ENCODE data around the gene GALNT16. TPM values are rescaled to one million over a fixed set of nuclear protein-coding genes. Genes with fewer than 3 reads are reported as not detected.

The GALNT16 gene
- total and polyA plus RNA-seq, 2 of the 8 experiments (the other 6 are each of a cell fraction or from before 2014, with no cell fraction given), result 5.4 to 6.3 TPM

- H3K14ac ChIP-seq (ENCODE audit: insufficient read length), result no peak overlapping the region
- no peak overlapping the region for H4K91ac ChIP-seq (replicated peaks; ENCODE audit: insufficient read length, low read length)
- no peak overlapping the region for H3K4ac ChIP-seq (replicated peaks; ENCODE audit: insufficient read length, low read depth, low read length)
- no peak overlapping the region for H2BK12ac ChIP-seq (ENCODE audit: low read depth, low read length)
- H3K56ac ChIP-seq (replicated peaks; ENCODE audit: insufficient read length, low read depth, low read length), result no peak overlapping the region
- H3K9ac ChIP-seq (replicated peaks in 1 of 4; ENCODE audit: extremely low read depth in 1 of 4, low read depth in 3 of 4, low read length in 3 of 4), result no peak overlapping the region
- TF ChIP-seq SAP30 (IDR thresholded peaks at IDR 0.05; ENCODE audit: insufficient read depth, insufficient replicate concordance, low read length) (no peak), KDM4A (IDR thresholded peaks at IDR 0.05; ENCODE audit: low read depth, low read length, severe bottlenecking) (no peak), CHD2 (IDR thresholded peaks at IDR 0.05; ENCODE audit: low read length) (no peak), BCL11A (IDR thresholded peaks at IDR 0.05; ENCODE audit: low read depth in 2 of 2, low read length in 2 of 2) (no peak)
- H3K36me3 ChIP-seq (ENCODE audit: control insufficient read depth in 2 of 4, insufficient read depth in 4 of 4, low read length in 3 of 4), result no peaks in the 10 kb centered on the region
- H3K27me3 ChIP-seq (replicated peaks in 1 of 4; ENCODE audit: control insufficient read depth in 3 of 4, extremely low read depth in 1 of 4, insufficient read depth in 3 of 4, low read length in 3 of 4), result no peaks in the 10 kb centered on the region
- H2BK5ac ChIP-seq (ENCODE audit: low read depth, low read length), result no peak overlapping the region
- no peak overlapping the region for H2BK20ac ChIP-seq (ENCODE audit: low read length)
- no peak overlapping the region for H3K18ac ChIP-seq (ENCODE audit: extremely low read depth, low read length)
- H2AFZ ChIP-seq (ENCODE audit: low read length), result no peak overlapping the region
- no peak for FAIRE-seq
- H3K23me2 ChIP-seq (ENCODE audit: low read depth, low read length), result no peaks in the 10 kb centered on the region
- no peak overlapping the region for H4K8ac ChIP-seq (ENCODE audit: extremely low read depth, insufficient read depth, low read length)
- H3K79me1 ChIP-seq (ENCODE audit: low read depth, low read length), result no peaks in the 10 kb centered on the region
- H3K23ac ChIP-seq (ENCODE audit: insufficient read length), result no peak overlapping the region
- no peak overlapping the region for H3K4me3 ChIP-seq (ENCODE audit: extremely low read depth in 1 of 4, insufficient read depth in 2 of 4, low read depth in 3 of 4, low read length in 4 of 4)
- H3K4me1 ChIP-seq (replicated peaks in 1 of 4; ENCODE audit: control insufficient read depth in 3 of 4, insufficient read depth in 4 of 4, low read length in 3 of 4), result peaks cover 0 to 15% (median 6%) of the 10 kb centered on the region in 4 experiments; a peak in 6 of 7 replicates
- H3K4me2 ChIP-seq (ENCODE audit: insufficient read depth in 1 of 2, low read depth in 2 of 2, low read length in 2 of 2), result no peak overlapping the region
- no peaks in the 10 kb centered on the region for H3K9me3 ChIP-seq (ENCODE audit: insufficient read depth in 2 of 2, low read depth in 1 of 2, low read length in 1 of 2)
- ChIA-PET POLR2A (ENCODE audit: partially characterized antibody) (no interaction called here), CTCF (ENCODE audit: partially characterized antibody) (interaction anchor here (0.9 to 5.3 kb wide), 5 partner anchors 20 to 61 kb away, joined by 5 to 34 read pairs (median 13); no protein-coding TSS in a partner anchor)
- H4K20me1 ChIP-seq (replicated peaks in 1 of 2; ENCODE audit: control insufficient read depth in 1 of 2, insufficient read depth in 2 of 2, low read length in 2 of 2), result no peaks in the 10 kb centered on the region
- H4K5ac ChIP-seq (ENCODE audit: insufficient read length, low read depth, low read length), result no peak overlapping the region
- no peak overlapping the region for H2BK15ac ChIP-seq (ENCODE audit: low read length)
- no peaks in the 10 kb centered on the region for H3K79me2 ChIP-seq (ENCODE audit: control insufficient read depth in 1 of 2, insufficient read depth in 2 of 2, low read length in 2 of 2)
- DNase-seq (ENCODE audit: low read depth in 1 of 2, low spot score in 2 of 2), result no peak
- no peak overlapping the region for H2BK120ac ChIP-seq (replicated peaks; ENCODE audit: low read depth, low read length)
- no peak overlapping the region for H3K27ac ChIP-seq (ENCODE audit: low read depth, low read length)
- no peak overlapping the region for H2AK5ac ChIP-seq (ENCODE audit: low read depth, low read length)
- WGBS, 2 experiments (ENCODE audit: extremely low coverage in 1 of 2, insufficient coverage in 1 of 2, insufficient read length in 1 of 2, insufficient replicate concordance in 2 of 2, low coverage in 1 of 2, low lambda C conversion rate in 2 of 2, missing lambda C conversion rate in 1 of 2), result 96% methylated on average over 8 of the region's 8 CpGs; no CpG with 5 or more reads in 1 of the 2 experiments
Measured at GRCh38 chr14:69319911-69320310, 60.0 kb downstream of the GALNT16 start.

All from H1 (cell line).